Vagina (tissue), 2 donors: ENCODE results near the gene ADGRV1.

Source experiments
- CTCF ChIP-seq, 3 experiments: fragments of 450-650 bp in 2 of 3; fragments of 200-600 bp in 1 of 3; sonication (generic) in 1 of 3; IDR thresholded peaks; one replicate each; pipeline ENCODE4 v1.5.1; 2017 to 2019; ENCODE audit warnings: antibody characterized with exemption in 3 of 3, mild to moderate bottlenecking in 2 of 3, moderate library complexity in 2 of 3
- POLR2AphosphoS5 ChIP-seq, 2 donors: sonication (generic); formaldehyde crosslinking; IDR thresholded peaks; one replicate each; pipeline ENCODE4 v1.9.0; 2017; ENCODE audit warnings: antibody characterized with exemption in 2 of 2, mild to moderate bottlenecking in 2 of 2, low read depth in 1 of 2; ENCODE audit not compliant: insufficient read depth in 1 of 2

DNA sequence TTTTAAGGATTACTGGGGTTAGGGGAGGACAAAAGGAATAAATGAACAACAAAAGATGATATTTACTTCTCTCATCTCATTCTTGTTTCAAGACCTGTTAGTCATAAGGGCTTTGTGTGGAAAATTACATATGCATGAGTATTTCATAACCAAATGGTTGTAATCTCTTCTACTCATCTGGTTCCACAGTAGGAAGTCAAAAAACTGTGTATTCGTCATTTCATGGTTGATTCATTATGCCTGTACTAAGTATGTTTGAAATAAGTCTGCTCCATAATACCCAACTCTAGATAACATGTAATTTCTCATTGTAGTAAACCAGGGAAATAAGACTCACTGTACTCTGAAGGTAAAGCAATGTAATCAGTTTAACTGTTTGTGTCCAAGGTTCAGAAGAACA lies 611.7 kb downstream of the ADGRV1 start:
- TF ChIP-seq CTCF (IDR thresholded peaks at IDR 0.05) (no peak), POLR2AphosphoS5 (IDR thresholded peaks at IDR 0.05; ENCODE audit: insufficient read depth in 1 of 2, low read depth in 1 of 2) (peak in 1 of 2 donors; percentile 74)
